Upper lobe of left lung (tissue), 4 donors: ENCODE results near the gene SARDH.

Source experiments
- POLR2A ChIP-seq, 4 donors: fragments of 450-650 bp; IDR thresholded peaks; one replicate each; pipeline ENCODE4 v1.5.1; 2016 to 2017; ENCODE audit warnings: antibody characterized with exemption in 4 of 4, mild to moderate bottlenecking in 2 of 4
- TF ChIP-seq, protein P1 (sequence below), 6 experiments: fragments of 450-650 bp in 4 of 6; fragments of 200-600 bp in 2 of 6; sonication (generic) in 2 of 6; IDR thresholded peaks; one replicate each; pipeline ENCODE4 v1.5.1; 2016 to 2019; ENCODE audit warnings: antibody characterized with exemption in 6 of 6

DNA sequence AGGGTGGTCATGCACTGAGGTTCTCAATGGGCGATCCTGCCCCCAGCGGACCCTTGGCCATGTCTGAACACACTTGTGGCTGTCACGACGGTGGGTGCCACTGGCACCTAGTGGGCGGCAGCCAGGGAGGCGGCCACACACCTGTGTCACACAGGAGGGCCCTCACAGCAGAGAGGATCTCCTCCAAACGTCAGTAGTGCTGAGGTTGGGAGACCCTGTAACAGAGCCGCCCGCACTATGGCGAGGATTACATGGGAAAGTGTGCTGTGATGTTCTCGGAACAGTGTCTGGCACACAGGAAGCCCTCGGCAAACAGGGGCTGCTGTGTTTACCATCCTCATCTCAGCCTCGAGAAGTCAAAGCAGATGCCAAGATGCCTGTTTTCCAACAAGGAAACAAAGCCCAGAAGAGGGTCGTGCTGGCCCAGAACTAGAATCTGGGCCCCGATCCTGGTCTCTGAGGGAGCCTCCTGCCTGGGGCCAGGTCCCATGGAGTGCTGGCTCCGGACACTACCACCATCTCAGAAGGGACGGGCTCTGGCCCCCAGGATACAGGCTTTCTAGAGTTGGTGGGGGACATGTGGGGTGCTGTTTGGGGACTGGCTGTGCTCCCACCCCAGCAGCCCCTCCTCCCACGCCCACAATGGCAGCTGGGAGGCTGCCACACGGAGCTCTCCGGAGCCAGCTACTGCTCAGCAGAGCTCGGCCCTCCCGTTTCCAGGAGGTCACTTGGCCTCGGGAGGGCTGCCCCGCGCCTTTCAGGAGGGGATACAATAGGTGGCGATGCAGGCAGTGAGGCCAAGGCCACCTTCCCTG lies 53.8 kb downstream of the SARDH start:
- TF ChIP-seq, protein P1, sequence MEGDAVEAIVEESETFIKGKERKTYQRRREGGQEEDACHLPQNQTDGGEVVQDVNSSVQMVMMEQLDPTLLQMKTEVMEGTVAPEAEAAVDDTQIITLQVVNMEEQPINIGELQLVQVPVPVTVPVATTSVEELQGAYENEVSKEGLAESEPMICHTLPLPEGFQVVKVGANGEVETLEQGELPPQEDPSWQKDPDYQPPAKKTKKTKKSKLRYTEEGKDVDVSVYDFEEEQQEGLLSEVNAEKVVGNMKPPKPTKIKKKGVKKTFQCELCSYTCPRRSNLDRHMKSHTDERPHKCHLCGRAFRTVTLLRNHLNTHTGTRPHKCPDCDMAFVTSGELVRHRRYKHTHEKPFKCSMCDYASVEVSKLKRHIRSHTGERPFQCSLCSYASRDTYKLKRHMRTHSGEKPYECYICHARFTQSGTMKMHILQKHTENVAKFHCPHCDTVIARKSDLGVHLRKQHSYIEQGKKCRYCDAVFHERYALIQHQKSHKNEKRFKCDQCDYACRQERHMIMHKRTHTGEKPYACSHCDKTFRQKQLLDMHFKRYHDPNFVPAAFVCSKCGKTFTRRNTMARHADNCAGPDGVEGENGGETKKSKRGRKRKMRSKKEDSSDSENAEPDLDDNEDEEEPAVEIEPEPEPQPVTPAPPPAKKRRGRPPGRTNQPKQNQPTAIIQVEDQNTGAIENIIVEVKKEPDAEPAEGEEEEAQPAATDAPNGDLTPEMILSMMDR (IDR thresholded peaks at IDR 0.05): no peak
- TF ChIP-seq POLR2A (IDR thresholded peaks at IDR 0.05): no peak
